Esophagus squamous epithelium (tissue), 4 donors: Measurements from ENCODE around the gene CMYA5.

Experiments
- CTCF ChIP-seq, 6 experiments: fragments of 450-650 bp in 4 of 6; fragments of 200-600 bp in 2 of 6; sonication (generic) in 2 of 6; IDR thresholded peaks; one replicate each; pipeline ENCODE4 v1.5.1; 2016 to 2019; ENCODE audit warnings: antibody characterized with exemption in 6 of 6, mild to moderate bottlenecking in 4 of 6, moderate library complexity in 4 of 6
- POLR2A ChIP-seq, 4 donors: fragments of 450-650 bp; IDR thresholded peaks; one replicate each; pipeline ENCODE4 v1.6.1; 2017; ENCODE audit warnings: antibody characterized with exemption in 4 of 4, mild to moderate bottlenecking in 4 of 4, moderate library complexity in 3 of 4

- TF ChIP-seq CTCF (IDR thresholded peaks at IDR 0.05) = no peak
- TF ChIP-seq POLR2A (IDR thresholded peaks at IDR 0.05) = no peak
These were observed 156.5 kb downstream of the CMYA5 start for GRCh38 chr5:79846198-79846521.
